HEK293 (cell line): ENCODE results near the gene PARK7.

ENCODE experiments used
- ZFP3 ChIP-seq: fragments of 450-650 bp; formaldehyde crosslinking; IDR thresholded peaks from 2 replicates; pipeline ENCODE4 v1.5.1; 2016; ENCODE audit warnings: low read depth, missing biosample characterization, missing genetic modification characterization
- ZNF132 ChIP-seq: fragments of 450-650 bp; formaldehyde crosslinking; IDR thresholded peaks from 2 replicates; pipeline ENCODE4 v1.5.1; 2017; ENCODE audit warnings: missing biosample characterization, missing genetic modification characterization, borderline replicate concordance
- ZNF174 ChIP-seq: fragments of 450-650 bp; formaldehyde crosslinking; IDR thresholded peaks from 2 replicates; pipeline ENCODE4 v1.5.0; 2017; ENCODE audit warnings: missing biosample characterization, mild to moderate bottlenecking, missing genetic modification characterization
- ZNF221 ChIP-seq: fragments of 450-650 bp; formaldehyde crosslinking; IDR thresholded peaks from 2 replicates; pipeline ENCODE4 v1.5.1; 2017; ENCODE audit warnings: missing biosample characterization, missing genetic modification characterization, borderline replicate concordance
- ZNF266 ChIP-seq: fragments of 450-650 bp; formaldehyde crosslinking; IDR thresholded peaks from 2 replicates; pipeline ENCODE4 v1.5.1; 2016; ENCODE audit warnings: missing biosample characterization, missing genetic modification characterization, low read depth
- ZNF274 ChIP-seq, 2 experiments: fragments of 200-500 bp in 1 of 2; fragments of 450-650 bp in 1 of 2; sonication (Bioruptor generic) in 1 of 2; formaldehyde crosslinking in 1 of 2; IDR thresholded peaks; 2 replicates each; pipeline versions ENCODE4 v1.5.1 to v1.6.1; 2014 to 2016; ENCODE audit warnings: borderline replicate concordance in 1 of 2, inconsistent platforms in 1 of 2, low read length in 1 of 2, missing biosample characterization in 1 of 2, missing genetic modification characterization in 1 of 2
- ZNF530 ChIP-seq: fragments of 450-650 bp; formaldehyde crosslinking; IDR thresholded peaks from 2 replicates; pipeline ENCODE4 v1.5.1; 2016; ENCODE audit warnings: low read depth, missing biosample characterization, missing genetic modification characterization
- ZNF560 ChIP-seq: fragments of 450-650 bp; formaldehyde crosslinking; IDR thresholded peaks from 2 replicates; pipeline ENCODE4 v1.5.1; 2017; ENCODE audit warnings: missing biosample characterization, missing genetic modification characterization, borderline replicate concordance
- ZNF624 ChIP-seq: fragments of 450-650 bp; formaldehyde crosslinking; IDR thresholded peaks from 2 replicates; pipeline ENCODE4 v1.5.1; 2017; ENCODE audit warnings: missing biosample characterization, missing genetic modification characterization
- ZNF776 ChIP-seq: fragments of 450-650 bp; formaldehyde crosslinking; IDR thresholded peaks from 2 replicates; pipeline ENCODE4 v1.5.0; 2017; ENCODE audit warnings: missing biosample characterization, missing genetic modification characterization, borderline replicate concordance
- TF ChIP-seq, protein P1 (sequence below): fragments of 450-650 bp; formaldehyde crosslinking; IDR thresholded peaks from 2 replicates; pipeline ENCODE4 v1.5.1; 2016; ENCODE audit warnings: missing biosample characterization, missing genetic modification characterization
- TF ChIP-seq, protein P2 (sequence below): fragments of 450-650 bp; formaldehyde crosslinking; IDR thresholded peaks from 2 replicates; pipeline ENCODE4 v1.5.1; 2016; ENCODE audit warnings: missing biosample characterization, missing genetic modification characterization
- TF ChIP-seq, protein P3 (sequence below): fragments of 450-650 bp; formaldehyde crosslinking; IDR thresholded peaks from 2 replicates; pipeline ENCODE4 v1.5.1; 2016; ENCODE audit warnings: missing biosample characterization, missing genetic modification characterization

- TF ChIP-seq, protein P1, sequence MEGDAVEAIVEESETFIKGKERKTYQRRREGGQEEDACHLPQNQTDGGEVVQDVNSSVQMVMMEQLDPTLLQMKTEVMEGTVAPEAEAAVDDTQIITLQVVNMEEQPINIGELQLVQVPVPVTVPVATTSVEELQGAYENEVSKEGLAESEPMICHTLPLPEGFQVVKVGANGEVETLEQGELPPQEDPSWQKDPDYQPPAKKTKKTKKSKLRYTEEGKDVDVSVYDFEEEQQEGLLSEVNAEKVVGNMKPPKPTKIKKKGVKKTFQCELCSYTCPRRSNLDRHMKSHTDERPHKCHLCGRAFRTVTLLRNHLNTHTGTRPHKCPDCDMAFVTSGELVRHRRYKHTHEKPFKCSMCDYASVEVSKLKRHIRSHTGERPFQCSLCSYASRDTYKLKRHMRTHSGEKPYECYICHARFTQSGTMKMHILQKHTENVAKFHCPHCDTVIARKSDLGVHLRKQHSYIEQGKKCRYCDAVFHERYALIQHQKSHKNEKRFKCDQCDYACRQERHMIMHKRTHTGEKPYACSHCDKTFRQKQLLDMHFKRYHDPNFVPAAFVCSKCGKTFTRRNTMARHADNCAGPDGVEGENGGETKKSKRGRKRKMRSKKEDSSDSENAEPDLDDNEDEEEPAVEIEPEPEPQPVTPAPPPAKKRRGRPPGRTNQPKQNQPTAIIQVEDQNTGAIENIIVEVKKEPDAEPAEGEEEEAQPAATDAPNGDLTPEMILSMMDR (tag by site-specific recombination), result no peak
- TF ChIP-seq ZNF560 (tag by site-specific recombination) (no peak), ZNF624 (tag by site-specific recombination) (no peak), ZNF132 (tag by site-specific recombination) (no peak), ZFP3 (tag by site-specific recombination) (no peak), ZNF174 (no peak), ZNF221 (tag by site-specific recombination) (no peak), ZNF274 (IDR thresholded peaks at IDR 0.05; ENCODE audit: low read length) (no peak), ZNF274 (tag by site-specific recombination; IDR thresholded peaks at IDR 0.05; ENCODE audit: borderline replicate concordance) (no peak), ZNF776 (tag by site-specific recombination) (no peak), ZNF266 (no peak), ZNF530 (tag by site-specific recombination) (no peak)
- TF ChIP-seq, protein P2, sequence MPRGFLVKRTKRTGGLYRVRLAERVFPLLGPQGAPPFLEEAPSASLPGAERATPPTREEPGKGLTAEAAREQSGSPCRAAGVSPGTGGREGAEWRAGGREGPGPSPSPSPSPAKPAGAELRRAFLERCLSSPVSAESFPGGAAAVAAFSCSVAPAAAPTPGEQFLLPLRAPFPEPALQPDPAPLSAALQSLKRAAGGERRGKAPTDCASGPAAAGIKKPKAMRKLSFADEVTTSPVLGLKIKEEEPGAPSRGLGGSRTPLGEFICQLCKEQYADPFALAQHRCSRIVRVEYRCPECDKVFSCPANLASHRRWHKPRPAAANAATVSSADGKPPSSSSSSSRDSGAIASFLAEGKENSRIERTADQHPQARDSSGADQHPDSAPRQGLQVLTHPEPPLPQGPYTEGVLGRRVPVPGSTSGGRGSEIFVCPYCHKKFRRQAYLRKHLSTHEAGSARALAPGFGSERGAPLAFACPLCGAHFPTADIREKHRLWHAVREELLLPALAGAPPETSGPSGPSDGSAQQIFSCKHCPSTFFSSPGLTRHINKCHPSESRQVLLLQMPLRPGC (tag by site-specific recombination), result no peak
- TF ChIP-seq, protein P3, sequence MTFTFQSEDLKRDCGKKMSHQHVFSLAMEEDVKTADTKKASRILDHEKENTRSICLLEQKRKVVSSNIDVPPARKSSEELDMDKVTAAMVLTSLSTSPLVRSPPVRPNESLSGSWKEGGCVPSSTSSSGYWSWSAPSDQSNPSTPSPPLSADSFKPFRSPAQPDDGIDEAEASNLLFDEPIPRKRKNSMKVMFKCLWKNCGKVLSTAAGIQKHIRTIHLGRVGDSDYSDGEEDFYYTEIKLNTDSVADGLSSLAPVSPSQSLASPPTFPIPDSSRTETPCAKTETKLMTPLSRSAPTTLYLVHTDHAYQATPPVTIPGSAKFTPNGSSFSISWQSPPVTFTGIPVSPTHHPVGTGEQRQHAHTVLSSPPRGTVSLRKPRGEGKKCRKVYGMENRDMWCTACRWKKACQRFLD (tag by site-specific recombination), result no peak
Measured at GRCh38 chr1:8020032-8020431, 58.5 kb downstream of the PARK7 start.
